Measurements from ENCODE around the gene PITPNM1.

GRCh38 chr11:67457453-67457852 lies 47.7 kb downstream of the PITPNM1 start:
- TF ChIP-seq CTCF (conservative IDR thresholded peaks at IDR 0.05; ENCODE audit: low read depth, low read length): no peak
- TF ChIP-seq EZH2 (IDR thresholded peaks at IDR 0.05; ENCODE audit: borderline replicate concordance, low read depth, low read length, poor library complexity, severe bottlenecking): no peak

All from A673 (cell line).